Measurements from ENCODE around the gene TMEM14A. TPM values are rescaled to one million over a fixed set of nuclear protein-coding genes. Genes with fewer than 3 reads are reported as not detected.

Gene TMEM14A
- total RNA-seq, 1 experiment from 2014 or later = 7.3 TPM

DNA sequence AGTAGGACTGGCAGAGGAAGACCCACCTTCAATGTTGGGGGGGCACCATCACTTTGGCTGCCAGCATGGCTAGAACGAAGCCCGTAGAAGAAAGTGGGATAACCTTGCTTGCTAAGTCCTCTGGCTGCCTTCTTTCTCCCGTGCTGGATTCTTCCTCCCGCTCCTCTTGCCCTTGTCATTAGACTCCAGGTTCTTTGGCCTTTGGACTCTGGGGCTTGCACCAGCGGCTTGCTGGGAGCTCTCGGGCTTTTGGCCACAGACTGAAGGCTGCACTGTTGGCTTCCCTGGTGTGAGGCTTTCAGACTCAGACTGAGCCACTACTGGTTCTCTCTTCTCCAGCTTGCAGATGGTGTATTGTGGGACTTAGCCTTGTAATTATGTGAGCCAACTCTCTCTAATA is 64.2 kb downstream of the TMEM14A start:
- no peak overlapping the region for H2AFZ ChIP-seq (ENCODE audit: low read length)
- H3K4me1 ChIP-seq (ENCODE audit: insufficient read depth, low read length) = peaks cover 2% of the 10 kb centered on the region; the same call in 1 of the 2 replicates
- H3K79me2 ChIP-seq (ENCODE audit: insufficient read depth, low read length) = no peaks in the 10 kb centered on the region
- no peak overlapping the region for H2AK5ac ChIP-seq (ENCODE audit: insufficient read length, low read length)
- Mint-ChIP-seq H3K9me3 (peaks cover 0 to 5% of the 10 kb centered on the region in 2 experiments; a peak in 3 of 5 replicates), H3K27me3 (ENCODE audit: low read depth) (peaks cover 11% of the 10 kb centered on the region), H3K27ac (no peak overlapping the region; a peak in 1 of 7 replicates), H3K4me1 (peaks cover 54 to 59% of the 10 kb centered on the region in 2 experiments), H3K36me3 (ENCODE audit: insufficient read depth in 1 of 3, low read depth in 3 of 3) (peaks cover 0 to 6% (median 0%) of the 10 kb centered on the region in 3 experiments; a peak in 5 of 7 replicates), H3K4me3 (no peak overlapping the region)
- H3K23me2 ChIP-seq (ENCODE audit: insufficient read length, low read depth, low read length, poor library complexity, severe bottlenecking) = no peaks in the 10 kb centered on the region
- H3K4me2 ChIP-seq (ENCODE audit: insufficient read depth, insufficient read length, low read length) = no peak overlapping the region
- no peak overlapping the region for H2BK20ac ChIP-seq (ENCODE audit: low read depth, low read length, poor library complexity, severe bottlenecking)
- H3K56ac ChIP-seq (ENCODE audit: insufficient read length, low read depth, low read length) = no peak overlapping the region
- H2BK15ac ChIP-seq (ENCODE audit: low read depth, low read length) = no peak overlapping the region
- no peak overlapping the region for H2BK12ac ChIP-seq (ENCODE audit: insufficient read length, low read depth, low read length)
- no peak overlapping the region for H3K9ac ChIP-seq (ENCODE audit: extremely low read depth, insufficient read length, low read length)
- H3T11ph ChIP-seq (ENCODE audit: low read length) = no peak overlapping the region
- no peak overlapping the region for H3K14ac ChIP-seq (ENCODE audit: insufficient read depth, low read length)
- WGBS (ENCODE audit: extremely low coverage, insufficient read length, low lambda C conversion rate) = no CpG with 5 or more reads among the region's 6 CpGs
- no peak overlapping the region for H3K18ac ChIP-seq (ENCODE audit: insufficient read length, low read depth, low read length)
- TF ChIP-seq, protein P1, sequence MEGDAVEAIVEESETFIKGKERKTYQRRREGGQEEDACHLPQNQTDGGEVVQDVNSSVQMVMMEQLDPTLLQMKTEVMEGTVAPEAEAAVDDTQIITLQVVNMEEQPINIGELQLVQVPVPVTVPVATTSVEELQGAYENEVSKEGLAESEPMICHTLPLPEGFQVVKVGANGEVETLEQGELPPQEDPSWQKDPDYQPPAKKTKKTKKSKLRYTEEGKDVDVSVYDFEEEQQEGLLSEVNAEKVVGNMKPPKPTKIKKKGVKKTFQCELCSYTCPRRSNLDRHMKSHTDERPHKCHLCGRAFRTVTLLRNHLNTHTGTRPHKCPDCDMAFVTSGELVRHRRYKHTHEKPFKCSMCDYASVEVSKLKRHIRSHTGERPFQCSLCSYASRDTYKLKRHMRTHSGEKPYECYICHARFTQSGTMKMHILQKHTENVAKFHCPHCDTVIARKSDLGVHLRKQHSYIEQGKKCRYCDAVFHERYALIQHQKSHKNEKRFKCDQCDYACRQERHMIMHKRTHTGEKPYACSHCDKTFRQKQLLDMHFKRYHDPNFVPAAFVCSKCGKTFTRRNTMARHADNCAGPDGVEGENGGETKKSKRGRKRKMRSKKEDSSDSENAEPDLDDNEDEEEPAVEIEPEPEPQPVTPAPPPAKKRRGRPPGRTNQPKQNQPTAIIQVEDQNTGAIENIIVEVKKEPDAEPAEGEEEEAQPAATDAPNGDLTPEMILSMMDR (conservative IDR thresholded peaks at IDR 0.05) = no peak
- H4K20me1 ChIP-seq (ENCODE audit: control insufficient read depth, insufficient read depth, insufficient read length) = no peaks in the 10 kb centered on the region
- no peaks in the 10 kb centered on the region for H3K9me3 ChIP-seq (ENCODE audit: control insufficient read depth, low read depth, low read length)
- H3K27ac ChIP-seq (ENCODE audit: insufficient read length, low read depth, low read length) = no peak overlapping the region
- no peak overlapping the region for H4K5ac ChIP-seq (ENCODE audit: insufficient read length, low read depth, low read length)
- H3K27me3 ChIP-seq (ENCODE audit: insufficient read depth, low read length) = no peaks in the 10 kb centered on the region
- H3K79me1 ChIP-seq (ENCODE audit: insufficient read depth, low read depth, low read length, poor library complexity, severe bottlenecking) = no peaks in the 10 kb centered on the region
- no peak overlapping the region; the same call in 1 of the 2 replicates for H3K4ac ChIP-seq (ENCODE audit: low read depth, low read length)
- no peak overlapping the region for H4K8ac ChIP-seq (replicated peaks; ENCODE audit: insufficient read length, low read depth, low read length)
- no peak overlapping the region for H2BK120ac ChIP-seq (ENCODE audit: low read depth, low read length, poor library complexity, severe bottlenecking)
- no peak overlapping the region for H3K23ac ChIP-seq (ENCODE audit: insufficient read length, low read depth, low read length)
- no peak overlapping the region for H2BK5ac ChIP-seq (ENCODE audit: insufficient read length, low read length)
- DNase-seq = no peak
- no peak overlapping the region for H4K91ac ChIP-seq (ENCODE audit: insufficient read length, low read depth, low read length)
